ENCODE measurements around the gene ZMYND11.

DNA sequence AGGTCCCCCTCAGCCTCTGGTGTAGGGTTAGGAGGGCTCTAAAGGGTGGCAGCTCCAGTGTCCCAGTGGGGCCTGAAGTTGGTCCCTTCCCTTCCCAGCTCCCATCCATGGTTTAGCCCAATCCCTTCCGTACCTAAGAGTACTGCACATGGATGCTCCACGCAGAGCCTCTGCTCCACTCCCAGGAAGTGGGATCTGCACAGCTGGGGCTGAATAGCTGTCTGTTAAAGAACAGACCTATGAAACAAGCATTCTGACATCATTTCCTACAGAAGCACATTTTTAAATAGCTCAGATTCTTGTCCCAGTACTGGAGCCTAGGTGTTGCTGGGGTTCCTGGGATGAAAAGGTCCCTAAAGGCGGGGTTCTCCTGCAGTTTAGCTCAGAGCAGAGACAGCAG, 135.9 kb downstream of the ZMYND11 start:
- TF ChIP-seq, protein P1, sequence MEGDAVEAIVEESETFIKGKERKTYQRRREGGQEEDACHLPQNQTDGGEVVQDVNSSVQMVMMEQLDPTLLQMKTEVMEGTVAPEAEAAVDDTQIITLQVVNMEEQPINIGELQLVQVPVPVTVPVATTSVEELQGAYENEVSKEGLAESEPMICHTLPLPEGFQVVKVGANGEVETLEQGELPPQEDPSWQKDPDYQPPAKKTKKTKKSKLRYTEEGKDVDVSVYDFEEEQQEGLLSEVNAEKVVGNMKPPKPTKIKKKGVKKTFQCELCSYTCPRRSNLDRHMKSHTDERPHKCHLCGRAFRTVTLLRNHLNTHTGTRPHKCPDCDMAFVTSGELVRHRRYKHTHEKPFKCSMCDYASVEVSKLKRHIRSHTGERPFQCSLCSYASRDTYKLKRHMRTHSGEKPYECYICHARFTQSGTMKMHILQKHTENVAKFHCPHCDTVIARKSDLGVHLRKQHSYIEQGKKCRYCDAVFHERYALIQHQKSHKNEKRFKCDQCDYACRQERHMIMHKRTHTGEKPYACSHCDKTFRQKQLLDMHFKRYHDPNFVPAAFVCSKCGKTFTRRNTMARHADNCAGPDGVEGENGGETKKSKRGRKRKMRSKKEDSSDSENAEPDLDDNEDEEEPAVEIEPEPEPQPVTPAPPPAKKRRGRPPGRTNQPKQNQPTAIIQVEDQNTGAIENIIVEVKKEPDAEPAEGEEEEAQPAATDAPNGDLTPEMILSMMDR (IDR thresholded peaks at IDR 0.05), result no peak
- no peak for TF ChIP-seq POLR2AphosphoS5 (IDR thresholded peaks at IDR 0.05; ENCODE audit: low read depth, low read length)
- TF ChIP-seq, protein P2, sequence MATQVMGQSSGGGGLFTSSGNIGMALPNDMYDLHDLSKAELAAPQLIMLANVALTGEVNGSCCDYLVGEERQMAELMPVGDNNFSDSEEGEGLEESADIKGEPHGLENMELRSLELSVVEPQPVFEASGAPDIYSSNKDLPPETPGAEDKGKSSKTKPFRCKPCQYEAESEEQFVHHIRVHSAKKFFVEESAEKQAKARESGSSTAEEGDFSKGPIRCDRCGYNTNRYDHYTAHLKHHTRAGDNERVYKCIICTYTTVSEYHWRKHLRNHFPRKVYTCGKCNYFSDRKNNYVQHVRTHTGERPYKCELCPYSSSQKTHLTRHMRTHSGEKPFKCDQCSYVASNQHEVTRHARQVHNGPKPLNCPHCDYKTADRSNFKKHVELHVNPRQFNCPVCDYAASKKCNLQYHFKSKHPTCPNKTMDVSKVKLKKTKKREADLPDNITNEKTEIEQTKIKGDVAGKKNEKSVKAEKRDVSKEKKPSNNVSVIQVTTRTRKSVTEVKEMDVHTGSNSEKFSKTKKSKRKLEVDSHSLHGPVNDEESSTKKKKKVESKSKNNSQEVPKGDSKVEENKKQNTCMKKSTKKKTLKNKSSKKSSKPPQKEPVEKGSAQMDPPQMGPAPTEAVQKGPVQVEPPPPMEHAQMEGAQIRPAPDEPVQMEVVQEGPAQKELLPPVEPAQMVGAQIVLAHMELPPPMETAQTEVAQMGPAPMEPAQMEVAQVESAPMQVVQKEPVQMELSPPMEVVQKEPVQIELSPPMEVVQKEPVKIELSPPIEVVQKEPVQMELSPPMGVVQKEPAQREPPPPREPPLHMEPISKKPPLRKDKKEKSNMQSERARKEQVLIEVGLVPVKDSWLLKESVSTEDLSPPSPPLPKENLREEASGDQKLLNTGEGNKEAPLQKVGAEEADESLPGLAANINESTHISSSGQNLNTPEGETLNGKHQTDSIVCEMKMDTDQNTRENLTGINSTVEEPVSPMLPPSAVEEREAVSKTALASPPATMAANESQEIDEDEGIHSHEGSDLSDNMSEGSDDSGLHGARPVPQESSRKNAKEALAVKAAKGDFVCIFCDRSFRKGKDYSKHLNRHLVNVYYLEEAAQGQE (IDR thresholded peaks at IDR 0.05; ENCODE audit: insufficient read depth in 1 of 2, low read depth in 2 of 2, low read length in 1 of 2), result no peak

Data from Panc1 (cell line).